Measurements from ENCODE around the gene PRDX2.

- TF ChIP-seq ESRRG (CRISPR knock-in tag; IDR thresholded peaks at IDR 0.05) (no peak), ARNTL (CRISPR knock-in tag; IDR thresholded peaks at IDR 0.05; ENCODE audit: borderline replicate concordance, low read depth) (no peak), POU6F1 (CRISPR knock-in tag; IDR thresholded peaks at IDR 0.05; ENCODE audit: borderline replicate concordance, low read depth) (no peak), TCF4 (CRISPR knock-in tag; IDR thresholded peaks at IDR 0.05; ENCODE audit: borderline replicate concordance) (no peak), CSRNP3 (CRISPR knock-in tag; IDR thresholded peaks at IDR 0.05) (no peak), ZNF8 (CRISPR knock-in tag; IDR thresholded peaks at IDR 0.05) (no peak), CREB5 (CRISPR knock-in tag; IDR thresholded peaks at IDR 0.05; ENCODE audit: low read depth) (no peak), ZFP3 (CRISPR knock-in tag; IDR thresholded peaks at IDR 0.05) (no peak), SNAI2 (CRISPR knock-in tag; IDR thresholded peaks at IDR 0.05) (no peak), BACH2 (CRISPR knock-in tag; IDR thresholded peaks at IDR 0.05; ENCODE audit: borderline replicate concordance) (no peak)
These were observed 32.4 kb upstream of the PRDX2 start for GRCh38 chr19:12833738-12834565.

Data from SK-N-SH treated with all-trans-retinoic acid at 6 μM for 48 hours (cell line).